Immature natural killer cell (primary cell): ENCODE data around the gene RALY. TPM values are rescaled to one million over a fixed set of nuclear protein-coding genes. Genes with fewer than 3 reads are reported as not detected.

Experiments used
- DNase-seq, 3 donors: peaks; one replicate each; pipeline ENCODE4 v3.0.0; 2022; ENCODE audit warnings: mixed read lengths in 1 of 3
- H3K27ac Mint-ChIP-seq, 6 donors: one replicate each; pipeline ENCODE4 v1.8.0; 2020; ENCODE audit warnings: mixed read lengths in 6 of 6, mild to moderate bottlenecking in 5 of 6, inconsistent platforms in 4 of 6, moderate library complexity in 3 of 6
- H3K27me3 Mint-ChIP-seq, 3 donors: one replicate each; pipeline ENCODE4 v1.8.0; 2020 to 2021; ENCODE audit warnings: low read depth in 3 of 3, mild to moderate bottlenecking in 3 of 3, mixed read lengths in 3 of 3, moderate library complexity in 3 of 3, inconsistent platforms in 1 of 3
- H3K36me3 Mint-ChIP-seq, 3 donors: one replicate each; pipeline ENCODE4 v1.8.0; 2020; ENCODE audit warnings: mixed read lengths in 3 of 3, inconsistent platforms in 2 of 3, mild to moderate bottlenecking in 2 of 3
- H3K4me1 Mint-ChIP-seq, 2 donors: one replicate each; pipeline ENCODE4 v1.8.0; 2020; ENCODE audit warnings: inconsistent platforms in 2 of 2, mild to moderate bottlenecking in 2 of 2, mixed read lengths in 2 of 2, moderate library complexity in 1 of 2
- H3K4me3 Mint-ChIP-seq, 5 donors: one replicate each; pipeline ENCODE4 v1.8.0; 2020; ENCODE audit warnings: mild to moderate bottlenecking in 5 of 5, mixed read lengths in 5 of 5, inconsistent platforms in 3 of 5, moderate library complexity in 3 of 5
- H3K9me3 Mint-ChIP-seq, 6 donors: one replicate each; pipeline ENCODE4 v1.8.0; 2020; ENCODE audit warnings: mild to moderate bottlenecking in 6 of 6, mixed read lengths in 6 of 6, inconsistent platforms in 4 of 6, moderate library complexity in 3 of 6
- polyA plus RNA-seq, 3 donors: library from polyadenylated mRNA; unstranded; fragments of 300-500 nt; fragmentation: Illumina TruSeq; gene quantifications; one replicate each; pipeline ENCODE4 v1.2.3, GENCODE V29; 2021

The RALY gene
- polyA plus RNA-seq, 3 donors from 2014 or later, result 271 to 323 (median 273) TPM

DNA sequence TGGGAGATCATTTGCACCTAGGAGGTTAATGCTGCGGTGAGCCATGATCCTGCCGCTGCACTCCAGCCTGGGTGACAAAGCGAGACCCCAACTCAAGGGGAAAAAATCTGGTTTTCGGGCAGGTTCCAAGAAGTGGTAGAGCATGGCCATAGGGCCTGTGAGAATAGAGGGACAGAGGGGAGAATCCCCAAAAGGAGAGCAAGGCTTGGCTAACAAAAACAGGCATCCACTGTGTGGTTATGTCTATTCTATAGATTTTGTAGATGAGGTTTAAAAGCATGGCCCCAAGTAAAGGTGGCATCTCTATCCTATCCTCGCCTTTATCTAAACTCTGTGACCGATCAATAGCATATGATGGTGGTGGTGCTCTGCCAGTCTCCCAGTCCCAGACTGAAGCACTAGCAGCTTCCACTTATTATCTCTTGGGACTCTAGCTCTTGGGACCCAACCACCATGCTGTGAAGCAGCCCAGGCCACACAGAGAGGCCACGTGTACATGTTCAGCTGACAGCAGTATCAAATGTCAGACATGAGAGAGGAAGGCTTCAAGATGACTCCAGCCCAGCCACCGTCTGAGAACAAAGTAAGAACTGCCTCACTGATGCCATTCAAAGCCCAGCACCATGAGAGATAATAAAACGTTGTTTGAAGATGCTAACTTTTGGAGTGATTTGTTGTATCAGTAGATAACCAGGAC is 90.7 kb downstream of the RALY start:
- peaks cover 2 to 8% (median 2%) of the 10 kb centered on the region in 3 donors for H3K27me3 Mint-ChIP-seq
- no peak overlapping the region for H3K4me3 Mint-ChIP-seq
- peaks cover 0 to 35% of the 10 kb centered on the region in 2 donors for H3K4me1 Mint-ChIP-seq
- DNase-seq, result no peak
- H3K27ac Mint-ChIP-seq, result peak overlapping the region in 5 of 6 donors; percentile 0 to 78 (median 30)
- H3K36me3 Mint-ChIP-seq, result peaks cover 0 to 22% (median 18%) of the 10 kb centered on the region in 3 donors
- H3K9me3 Mint-ChIP-seq, result no peaks in the 10 kb centered on the region

DNA sequence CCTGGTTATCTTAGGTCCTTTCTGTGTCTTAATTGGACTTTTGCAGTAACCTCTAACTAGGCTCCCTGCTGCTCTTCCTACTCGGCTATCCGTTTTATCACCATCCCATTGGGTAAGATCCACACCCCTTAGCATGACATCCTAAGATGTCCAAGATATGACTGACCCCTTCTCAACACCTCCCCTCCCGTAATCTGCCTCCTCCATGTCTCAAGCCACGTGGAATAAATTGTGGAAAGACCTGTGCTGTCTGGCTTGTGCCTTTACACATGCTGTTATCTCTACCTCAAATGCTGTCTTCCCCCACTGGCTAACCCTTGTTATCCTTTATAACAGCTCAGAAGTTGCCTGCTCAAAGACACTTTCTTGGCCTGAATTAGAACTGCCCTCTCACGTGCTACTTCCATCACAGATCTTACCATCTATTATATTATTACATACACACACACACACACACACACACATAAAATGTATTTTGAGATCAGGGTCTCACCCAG is 91.9 kb downstream of the RALY start:
- H3K9me3 Mint-ChIP-seq, result no peaks in the 10 kb centered on the region
- H3K27ac Mint-ChIP-seq, result peak overlapping the region; percentile 0 to 64 (median 21)
- no peak for DNase-seq
- peaks cover 0 to 28% (median 26%) of the 10 kb centered on the region in 3 donors for H3K36me3 Mint-ChIP-seq
- peaks cover 2 to 6% (median 2%) of the 10 kb centered on the region in 3 donors for H3K27me3 Mint-ChIP-seq
- peaks cover 0 to 35% of the 10 kb centered on the region in 2 donors for H3K4me1 Mint-ChIP-seq
- no peak overlapping the region for H3K4me3 Mint-ChIP-seq

DNA sequence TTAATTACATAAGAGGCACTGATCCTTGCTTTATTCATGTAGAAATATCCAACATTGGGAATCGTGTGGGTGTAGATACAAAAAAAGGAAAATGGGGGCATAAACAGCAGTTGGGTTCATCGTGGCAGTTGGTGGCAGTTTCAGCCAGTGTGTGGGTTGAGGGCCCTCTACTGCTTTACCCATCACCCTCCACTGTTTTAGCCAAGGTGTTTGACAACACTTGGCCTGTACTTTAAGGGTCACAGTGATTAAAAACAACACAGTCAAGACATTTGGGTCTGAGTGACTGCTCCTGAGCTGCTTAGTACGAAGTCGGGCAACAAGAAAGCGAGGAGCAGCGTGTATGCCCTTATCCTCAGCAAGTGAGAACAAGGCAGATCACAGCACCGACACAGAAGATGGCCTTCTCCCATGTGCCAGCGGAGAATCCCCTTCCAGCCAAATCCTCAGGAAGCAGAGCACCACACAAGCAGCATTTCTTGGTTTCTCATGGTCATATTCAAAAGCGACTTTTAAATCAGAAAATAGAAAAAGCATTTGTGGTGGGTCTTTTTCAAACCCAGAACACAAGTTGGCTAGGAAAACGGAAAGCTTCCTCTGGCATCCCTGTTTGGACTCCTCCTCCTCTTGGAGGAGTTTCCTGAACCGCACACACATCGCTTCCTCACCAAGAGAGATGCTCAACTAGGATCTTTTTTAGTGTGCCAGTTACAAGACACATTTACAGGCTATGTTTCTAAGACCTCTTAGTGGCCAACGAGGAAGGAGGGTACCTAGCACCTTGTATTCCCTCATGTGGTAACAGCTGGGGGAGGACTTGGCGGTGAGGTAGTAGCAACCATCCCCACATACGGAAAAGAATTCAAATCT is 94.8 kb downstream of the RALY start:
- peak overlapping the region in 5 of 6 donors; percentile 2 to 80 (median 49) for H3K27ac Mint-ChIP-seq
- peaks cover 0 to 48% (median 36%) of the 10 kb centered on the region in 3 donors for H3K36me3 Mint-ChIP-seq
- H3K9me3 Mint-ChIP-seq, result no peaks in the 10 kb centered on the region
- H3K4me3 Mint-ChIP-seq, result no peak overlapping the region
- peaks cover 2 to 4% (median 4%) of the 10 kb centered on the region in 3 donors for H3K27me3 Mint-ChIP-seq
- peaks cover 0 to 34% of the 10 kb centered on the region in 2 donors for H3K4me1 Mint-ChIP-seq
- no peak for DNase-seq

DNA sequence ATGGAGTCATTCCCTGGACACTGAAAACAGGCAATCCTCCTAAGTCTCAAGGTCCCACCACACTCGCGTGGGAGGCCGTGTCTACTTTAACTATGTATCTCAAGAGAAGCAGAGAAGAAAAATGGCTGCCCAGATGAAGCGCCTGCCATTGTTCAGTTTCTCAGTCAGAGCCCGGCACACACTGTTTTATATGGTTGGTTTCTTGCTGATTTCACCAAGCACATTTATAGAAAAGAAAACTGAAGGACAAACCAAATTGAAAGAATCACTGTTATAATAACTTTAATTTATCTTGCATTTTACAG is 95.4 kb downstream of the RALY start:
- Mint-ChIP-seq H3K4me3 (no peak overlapping the region), H3K27ac (peak overlapping the region in 2 of 6 donors; percentile 10 to 34), H3K9me3 (no peaks in the 10 kb centered on the region), H3K36me3 (peaks cover 0 to 53% (median 36%) of the 10 kb centered on the region in 3 donors), H3K27me3 (peaks cover 2 to 4% (median 4%) of the 10 kb centered on the region in 3 donors), H3K4me1 (peaks cover 0 to 34% of the 10 kb centered on the region in 2 donors)
- DNase-seq, result no peak

DNA sequence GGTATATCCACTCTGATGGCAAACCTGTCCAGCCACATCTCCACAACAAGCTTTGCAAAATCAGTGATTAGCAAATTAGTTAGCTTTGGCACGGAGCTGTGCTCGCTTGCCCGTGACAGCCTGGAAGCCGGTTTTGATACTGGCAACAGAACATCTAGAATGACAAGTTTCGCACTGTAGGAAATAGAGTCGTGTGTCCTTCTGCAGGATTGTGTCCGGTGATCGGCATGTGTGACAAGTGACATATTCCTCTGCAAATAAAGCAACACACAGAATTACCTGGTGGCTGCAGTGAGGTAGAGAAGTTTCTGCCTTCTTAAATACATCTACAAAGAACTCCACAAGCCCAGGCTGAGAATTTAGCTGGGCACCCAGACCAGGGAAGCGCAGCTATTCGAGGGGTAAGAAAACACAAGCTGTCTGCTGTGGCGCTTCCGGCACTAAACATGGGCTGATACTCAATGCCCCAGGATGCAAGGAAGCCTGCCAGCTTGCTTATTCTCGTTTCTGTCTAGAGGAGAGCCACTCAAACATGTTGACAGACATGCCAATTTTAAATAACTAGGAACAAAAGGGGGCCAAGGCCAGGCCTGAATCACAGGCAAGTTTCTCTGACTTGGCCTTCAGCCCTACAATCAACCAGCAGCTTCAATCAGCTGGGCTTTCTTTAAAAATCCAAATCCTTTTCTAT is 96.1 kb downstream of the RALY start:
- Mint-ChIP-seq H3K9me3 (no peaks in the 10 kb centered on the region), H3K4me3 (no peak overlapping the region), H3K4me1 (peaks cover 0 to 30% of the 10 kb centered on the region in 2 donors), H3K36me3 (peaks cover 0 to 52% (median 32%) of the 10 kb centered on the region in 3 donors), H3K27me3 (peaks cover 2 to 4% (median 4%) of the 10 kb centered on the region in 3 donors), H3K27ac (peak overlapping the region in 5 of 6 donors; percentile 56 to 80 (median 70))
- no peak for DNase-seq

DNA sequence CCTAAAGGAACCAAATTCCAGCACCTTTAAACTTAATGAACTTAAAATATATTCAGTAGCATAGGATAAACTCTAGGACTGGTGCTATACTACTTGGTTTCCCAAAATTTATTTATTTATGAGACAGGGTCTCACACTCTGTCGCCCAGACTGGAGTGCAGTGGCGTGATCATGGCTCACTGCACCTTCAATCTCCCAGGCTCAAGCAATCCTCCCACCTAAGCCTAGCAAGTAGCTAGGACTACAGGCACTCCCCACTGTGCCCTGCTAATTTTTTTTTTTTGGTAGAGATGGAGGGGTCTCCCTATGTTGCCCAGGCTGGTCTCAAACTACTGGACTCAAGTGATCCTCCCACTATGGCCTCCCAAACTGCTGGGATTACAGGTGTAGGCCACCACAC is 96.9 kb downstream of the RALY start:
- Mint-ChIP-seq H3K27ac (no peak overlapping the region), H3K9me3 (no peaks in the 10 kb centered on the region), H3K4me3 (no peak overlapping the region), H3K36me3 (peaks cover 0 to 56% (median 29%) of the 10 kb centered on the region in 3 donors), H3K4me1 (peaks cover 0 to 24% of the 10 kb centered on the region in 2 donors), H3K27me3 (peaks cover 0 to 4% (median 2%) of the 10 kb centered on the region in 3 donors)
- DNase-seq, result no peak

DNA sequence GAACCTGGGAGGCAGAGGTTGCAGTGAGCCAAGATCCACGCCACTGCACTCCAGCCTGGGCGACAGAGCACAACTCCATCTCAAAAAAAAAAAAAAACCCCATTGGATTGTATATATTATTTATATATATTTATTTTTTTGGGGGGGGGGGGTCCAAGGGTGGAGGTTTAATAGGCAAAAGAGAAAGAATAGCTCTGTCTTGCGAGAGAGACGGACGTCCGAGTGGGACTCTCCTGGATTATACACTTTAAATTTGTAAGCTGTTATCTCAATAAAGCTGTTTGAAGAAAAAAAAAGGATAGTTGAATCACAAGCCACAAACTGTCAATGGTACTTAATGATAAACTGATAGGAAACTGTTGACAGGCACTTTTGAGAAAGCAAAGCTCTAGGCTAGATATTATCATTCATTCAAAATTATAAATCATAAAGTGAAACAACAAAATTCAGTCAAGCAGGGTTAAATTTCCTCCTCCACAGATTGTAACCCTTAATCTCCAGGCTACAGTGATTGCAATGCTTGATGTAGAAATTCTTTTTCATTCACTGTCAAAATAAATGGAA is 98.0 kb downstream of the RALY start:
- Mint-ChIP-seq H3K9me3 (no peaks in the 10 kb centered on the region), H3K36me3 (peaks cover 0 to 66% (median 36%) of the 10 kb centered on the region in 3 donors), H3K27me3 (peaks cover 0 to 3% (median 2%) of the 10 kb centered on the region in 3 donors), H3K4me1 (peaks cover 0 to 20% of the 10 kb centered on the region in 2 donors), H3K4me3 (no peak overlapping the region), H3K27ac (peak overlapping the region in 4 of 6 donors; percentile 29 to 69 (median 50))
- DNase-seq, result no peak

DNA sequence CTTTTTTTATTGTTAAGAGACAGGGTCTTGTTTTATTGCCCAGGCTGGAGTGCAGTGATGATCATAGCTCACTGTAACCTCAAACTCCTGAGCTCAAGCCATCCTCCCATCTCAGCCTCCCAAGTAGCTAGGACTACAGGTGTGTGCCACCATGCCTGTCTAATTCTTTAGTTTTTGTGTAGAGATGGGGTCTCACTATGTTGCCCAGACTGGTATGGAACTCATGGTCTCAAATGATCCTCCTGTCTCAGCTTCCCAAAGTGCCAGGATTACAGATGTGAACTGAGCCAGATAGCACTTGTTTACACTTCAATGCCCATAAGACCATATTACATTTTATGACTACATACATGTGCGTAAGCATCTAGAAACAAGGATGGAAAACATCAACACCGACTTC is 100.2 kb downstream of the RALY start:
- no peak overlapping the region for H3K4me3 Mint-ChIP-seq

DNA sequence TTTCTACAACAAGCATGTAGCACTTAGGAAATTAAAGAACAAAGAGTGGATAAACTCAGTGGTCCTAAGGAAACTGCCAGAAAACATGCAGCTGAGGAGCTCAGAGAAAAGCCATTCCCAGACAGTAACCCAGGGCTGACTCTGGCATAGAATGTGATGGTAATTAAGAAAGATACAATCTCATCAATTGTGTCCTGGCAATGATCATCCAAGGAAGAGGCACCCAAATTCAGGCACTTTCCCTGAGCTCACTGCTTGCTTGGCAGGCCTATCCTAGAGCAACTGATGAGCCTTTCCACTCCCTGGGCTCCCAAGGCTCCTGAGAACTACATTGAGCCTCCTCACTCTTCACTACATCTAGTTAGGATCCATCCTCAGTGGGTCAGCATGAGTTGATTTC is 102.1 kb downstream of the RALY start:
- Mint-ChIP-seq H3K4me1 (peaks cover 4 to 17% of the 10 kb centered on the region in 2 donors), H3K9me3 (no peaks in the 10 kb centered on the region), H3K36me3 (peaks cover 4 to 61% (median 44%) of the 10 kb centered on the region in 3 donors), H3K27ac (peak overlapping the region in 1 of 6 donors; percentile 43), H3K4me3 (no peak overlapping the region), H3K27me3 (peaks cover 0 to 2% (median 2%) of the 10 kb centered on the region in 3 donors)
- no peak for DNase-seq

More for the DNA sequence above, 100.2 kb downstream of the RALY start:
- H3K9me3 Mint-ChIP-seq, result no peaks in the 10 kb centered on the region
- H3K36me3 Mint-ChIP-seq, result peaks cover 0 to 66% (median 39%) of the 10 kb centered on the region in 3 donors
- H3K27ac Mint-ChIP-seq, result peak overlapping the region in 4 of 6 donors; percentile 1 to 81 (median 46)
- no peak for DNase-seq
- peaks cover 0 to 2% (median 0%) of the 10 kb centered on the region in 3 donors for H3K27me3 Mint-ChIP-seq
- peaks cover 0 to 12% of the 10 kb centered on the region in 2 donors for H3K4me1 Mint-ChIP-seq

DNA sequence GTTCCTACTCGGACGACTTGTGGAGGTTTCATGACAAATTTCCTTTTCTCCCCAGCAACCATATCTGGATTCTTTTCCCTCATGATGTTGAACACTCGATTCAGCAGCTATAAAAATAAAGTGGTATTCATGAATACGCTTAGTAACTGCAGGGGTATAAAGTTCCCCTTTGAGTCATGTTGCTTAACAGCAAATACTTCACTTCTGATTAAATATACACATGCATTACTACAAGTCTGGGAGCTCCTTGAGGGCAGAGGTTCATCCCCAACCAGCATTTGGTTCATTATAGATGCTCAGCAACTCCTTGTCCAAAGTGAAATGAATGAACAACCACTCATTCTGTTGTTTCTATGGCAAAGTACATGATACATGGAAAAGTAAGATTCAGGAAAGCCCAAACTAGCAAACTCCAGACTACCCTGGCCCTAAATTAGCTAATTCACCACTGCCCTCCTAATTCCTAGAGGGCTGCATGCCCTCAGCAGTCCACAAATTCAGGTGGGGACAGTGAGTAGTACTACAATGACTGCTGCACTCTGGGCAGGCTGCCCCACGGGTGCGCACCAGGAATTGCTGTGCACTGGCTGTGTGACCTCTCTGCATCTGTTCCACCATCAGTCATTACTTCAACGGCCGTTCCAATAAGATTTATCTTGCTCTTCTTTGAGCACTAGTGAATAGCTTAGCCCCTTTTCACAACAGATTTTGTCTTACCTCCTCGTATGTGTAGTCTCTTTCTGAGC is 103.2 kb downstream of the RALY start:
- Mint-ChIP-seq H3K36me3 (peaks cover 5 to 60% (median 39%) of the 10 kb centered on the region in 3 donors), H3K27ac (peak overlapping the region in 4 of 6 donors; percentile 17 to 77 (median 76)), H3K27me3 (peaks cover 0 to 2% (median 2%) of the 10 kb centered on the region in 3 donors), H3K4me1 (peaks cover 4 to 17% of the 10 kb centered on the region in 2 donors), H3K4me3 (no peak overlapping the region), H3K9me3 (no peaks in the 10 kb centered on the region)
- DNase-seq, result no peak

DNA sequence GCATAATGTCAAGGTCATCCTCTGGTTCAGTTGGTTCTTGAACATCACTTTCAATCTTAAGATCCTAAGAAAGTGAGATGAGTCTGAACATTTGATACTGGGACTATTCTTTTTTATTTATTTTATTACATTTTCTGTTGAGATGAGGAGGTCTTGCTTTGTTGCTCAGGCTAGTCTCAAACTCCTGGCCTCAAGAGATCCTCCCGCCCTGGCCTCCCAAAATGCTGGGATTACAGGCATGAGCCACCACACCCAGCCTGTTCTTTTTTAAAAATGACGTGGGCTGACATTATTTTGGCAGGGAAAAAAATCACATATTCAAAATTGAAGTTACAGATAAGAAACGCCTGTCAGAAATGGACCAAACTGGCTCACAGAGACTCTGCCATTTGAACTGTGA is 104.9 kb downstream of the RALY start:
- no peak for DNase-seq
- H3K36me3 Mint-ChIP-seq, result peaks cover 5 to 50% (median 40%) of the 10 kb centered on the region in 3 donors
- no peak overlapping the region for H3K4me3 Mint-ChIP-seq
- H3K9me3 Mint-ChIP-seq, result no peaks in the 10 kb centered on the region
- peaks cover 0 to 3% (median 0%) of the 10 kb centered on the region in 3 donors for H3K27me3 Mint-ChIP-seq
- peaks cover 7 to 26% of the 10 kb centered on the region in 2 donors for H3K4me1 Mint-ChIP-seq
- peak overlapping the region in 1 of 6 donors; percentile 21 for H3K27ac Mint-ChIP-seq

DNA sequence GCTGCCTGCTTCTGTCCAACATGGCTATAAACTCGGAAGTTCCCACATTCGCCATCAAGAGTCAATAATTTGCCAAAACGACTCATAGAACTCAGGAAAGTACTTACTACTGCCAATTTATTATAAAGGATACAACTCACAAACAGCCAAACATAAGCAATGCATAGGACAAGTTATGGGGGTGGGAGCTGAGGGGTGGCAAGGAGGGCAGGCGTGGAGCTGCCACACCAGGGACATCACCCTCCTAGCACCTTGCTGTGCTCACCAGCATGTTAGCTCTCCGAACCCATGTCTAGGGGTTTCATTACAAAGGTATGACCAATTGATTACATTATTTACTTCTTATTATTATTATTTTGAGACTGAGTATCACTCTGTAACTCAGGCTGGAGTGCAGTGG is 106.0 kb downstream of the RALY start:
- Mint-ChIP-seq H3K4me1 (peaks cover 10 to 28% of the 10 kb centered on the region in 2 donors), H3K27ac (peak overlapping the region in 2 of 6 donors; percentile 40 to 46), H3K27me3 (peaks cover 0 to 3% (median 0%) of the 10 kb centered on the region in 3 donors), H3K9me3 (no peaks in the 10 kb centered on the region), H3K4me3 (no peak overlapping the region), H3K36me3 (peaks cover 5 to 52% (median 41%) of the 10 kb centered on the region in 3 donors)
- no peak for DNase-seq
